Measurements from ENCODE around the gene RBBP8. TPM values are rescaled to one million over a fixed set of nuclear protein-coding genes. Genes with fewer than 3 reads are reported as not detected.

Gene RBBP8
- total RNA-seq, 1 experiment from 2014 or later: 33.3 TPM

DNA sequence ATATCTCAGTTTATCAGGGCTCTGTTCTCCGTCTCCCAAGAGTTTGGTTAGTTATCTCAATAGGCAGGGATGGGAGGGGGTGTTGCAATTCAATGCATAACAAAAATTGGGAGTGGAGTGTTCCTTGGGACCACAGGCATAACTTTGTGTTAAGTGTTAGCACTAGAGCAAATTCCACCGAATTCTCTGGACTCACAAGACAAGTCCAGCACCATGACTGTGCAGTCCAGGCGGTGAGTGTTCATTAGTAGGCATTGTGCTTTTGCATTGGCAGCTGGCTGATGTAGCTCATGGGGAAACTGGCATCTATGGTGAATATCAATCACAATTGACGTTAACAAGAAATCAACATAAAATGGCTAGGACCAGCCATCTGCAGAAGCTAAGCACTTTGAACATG is 123.2 kb downstream of the RBBP8 start (continued):
- TF ChIP-seq, protein P1, sequence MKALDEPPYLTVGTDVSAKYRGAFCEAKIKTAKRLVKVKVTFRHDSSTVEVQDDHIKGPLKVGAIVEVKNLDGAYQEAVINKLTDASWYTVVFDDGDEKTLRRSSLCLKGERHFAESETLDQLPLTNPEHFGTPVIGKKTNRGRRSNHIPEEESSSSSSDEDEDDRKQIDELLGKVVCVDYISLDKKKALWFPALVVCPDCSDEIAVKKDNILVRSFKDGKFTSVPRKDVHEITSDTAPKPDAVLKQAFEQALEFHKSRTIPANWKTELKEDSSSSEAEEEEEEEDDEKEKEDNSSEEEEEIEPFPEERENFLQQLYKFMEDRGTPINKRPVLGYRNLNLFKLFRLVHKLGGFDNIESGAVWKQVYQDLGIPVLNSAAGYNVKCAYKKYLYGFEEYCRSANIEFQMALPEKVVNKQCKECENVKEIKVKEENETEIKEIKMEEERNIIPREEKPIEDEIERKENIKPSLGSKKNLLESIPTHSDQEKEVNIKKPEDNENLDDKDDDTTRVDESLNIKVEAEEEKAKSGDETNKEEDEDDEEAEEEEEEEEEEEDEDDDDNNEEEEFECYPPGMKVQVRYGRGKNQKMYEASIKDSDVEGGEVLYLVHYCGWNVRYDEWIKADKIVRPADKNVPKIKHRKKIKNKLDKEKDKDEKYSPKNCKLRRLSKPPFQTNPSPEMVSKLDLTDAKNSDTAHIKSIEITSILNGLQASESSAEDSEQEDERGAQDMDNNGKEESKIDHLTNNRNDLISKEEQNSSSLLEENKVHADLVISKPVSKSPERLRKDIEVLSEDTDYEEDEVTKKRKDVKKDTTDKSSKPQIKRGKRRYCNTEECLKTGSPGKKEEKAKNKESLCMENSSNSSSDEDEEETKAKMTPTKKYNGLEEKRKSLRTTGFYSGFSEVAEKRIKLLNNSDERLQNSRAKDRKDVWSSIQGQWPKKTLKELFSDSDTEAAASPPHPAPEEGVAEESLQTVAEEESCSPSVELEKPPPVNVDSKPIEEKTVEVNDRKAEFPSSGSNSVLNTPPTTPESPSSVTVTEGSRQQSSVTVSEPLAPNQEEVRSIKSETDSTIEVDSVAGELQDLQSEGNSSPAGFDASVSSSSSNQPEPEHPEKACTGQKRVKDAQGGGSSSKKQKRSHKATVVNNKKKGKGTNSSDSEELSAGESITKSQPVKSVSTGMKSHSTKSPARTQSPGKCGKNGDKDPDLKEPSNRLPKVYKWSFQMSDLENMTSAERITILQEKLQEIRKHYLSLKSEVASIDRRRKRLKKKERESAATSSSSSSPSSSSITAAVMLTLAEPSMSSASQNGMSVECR (CRISPR knock-in tag; IDR thresholded peaks at IDR 0.05; ENCODE audit: borderline replicate concordance): no peak
- TF ChIP-seq, protein P2, sequence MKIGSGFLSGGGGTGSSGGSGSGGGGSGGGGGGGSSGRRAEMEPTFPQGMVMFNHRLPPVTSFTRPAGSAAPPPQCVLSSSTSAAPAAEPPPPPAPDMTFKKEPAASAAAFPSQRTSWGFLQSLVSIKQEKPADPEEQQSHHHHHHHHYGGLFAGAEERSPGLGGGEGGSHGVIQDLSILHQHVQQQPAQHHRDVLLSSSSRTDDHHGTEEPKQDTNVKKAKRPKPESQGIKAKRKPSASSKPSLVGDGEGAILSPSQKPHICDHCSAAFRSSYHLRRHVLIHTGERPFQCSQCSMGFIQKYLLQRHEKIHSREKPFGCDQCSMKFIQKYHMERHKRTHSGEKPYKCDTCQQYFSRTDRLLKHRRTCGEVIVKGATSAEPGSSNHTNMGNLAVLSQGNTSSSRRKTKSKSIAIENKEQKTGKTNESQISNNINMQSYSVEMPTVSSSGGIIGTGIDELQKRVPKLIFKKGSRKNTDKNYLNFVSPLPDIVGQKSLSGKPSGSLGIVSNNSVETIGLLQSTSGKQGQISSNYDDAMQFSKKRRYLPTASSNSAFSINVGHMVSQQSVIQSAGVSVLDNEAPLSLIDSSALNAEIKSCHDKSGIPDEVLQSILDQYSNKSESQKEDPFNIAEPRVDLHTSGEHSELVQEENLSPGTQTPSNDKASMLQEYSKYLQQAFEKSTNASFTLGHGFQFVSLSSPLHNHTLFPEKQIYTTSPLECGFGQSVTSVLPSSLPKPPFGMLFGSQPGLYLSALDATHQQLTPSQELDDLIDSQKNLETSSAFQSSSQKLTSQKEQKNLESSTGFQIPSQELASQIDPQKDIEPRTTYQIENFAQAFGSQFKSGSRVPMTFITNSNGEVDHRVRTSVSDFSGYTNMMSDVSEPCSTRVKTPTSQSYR (CRISPR knock-in tag; IDR thresholded peaks at IDR 0.05): no peak
- TF ChIP-seq ZNF232 (CRISPR knock-in tag; IDR thresholded peaks at IDR 0.05) (no peak), JAZF1 (CRISPR knock-in tag; IDR thresholded peaks at IDR 0.05) (no peak), FOXK1 (CRISPR knock-in tag; IDR thresholded peaks at IDR 0.05) (no peak), HMGA2 (CRISPR knock-in tag; IDR thresholded peaks at IDR 0.05) (no peak), ZNF219 (CRISPR knock-in tag; IDR thresholded peaks at IDR 0.05; ENCODE audit: borderline replicate concordance) (no peak)
- TF ChIP-seq, protein P3, sequence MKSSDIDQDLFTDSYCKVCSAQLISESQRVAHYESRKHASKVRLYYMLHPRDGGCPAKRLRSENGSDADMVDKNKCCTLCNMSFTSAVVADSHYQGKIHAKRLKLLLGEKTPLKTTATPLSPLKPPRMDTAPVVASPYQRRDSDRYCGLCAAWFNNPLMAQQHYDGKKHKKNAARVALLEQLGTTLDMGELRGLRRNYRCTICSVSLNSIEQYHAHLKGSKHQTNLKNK (CRISPR knock-in tag; IDR thresholded peaks at IDR 0.05): no peak
- TF ChIP-seq, protein P4, sequence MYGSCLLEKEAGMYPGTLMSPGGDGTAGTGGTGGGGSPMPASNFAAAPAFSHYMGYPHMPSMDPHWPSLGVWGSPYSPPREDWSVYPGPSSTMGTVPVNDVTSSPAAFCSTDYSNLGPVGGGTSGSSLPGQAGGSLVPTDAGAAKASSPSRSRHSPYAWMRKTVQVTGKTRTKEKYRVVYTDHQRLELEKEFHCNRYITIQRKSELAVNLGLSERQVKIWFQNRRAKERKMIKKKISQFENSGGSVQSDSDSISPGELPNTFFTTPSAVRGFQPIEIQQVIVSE (CRISPR knock-in tag; IDR thresholded peaks at IDR 0.05; ENCODE audit: borderline replicate concordance): no peak
- TF ChIP-seq, protein P5, sequence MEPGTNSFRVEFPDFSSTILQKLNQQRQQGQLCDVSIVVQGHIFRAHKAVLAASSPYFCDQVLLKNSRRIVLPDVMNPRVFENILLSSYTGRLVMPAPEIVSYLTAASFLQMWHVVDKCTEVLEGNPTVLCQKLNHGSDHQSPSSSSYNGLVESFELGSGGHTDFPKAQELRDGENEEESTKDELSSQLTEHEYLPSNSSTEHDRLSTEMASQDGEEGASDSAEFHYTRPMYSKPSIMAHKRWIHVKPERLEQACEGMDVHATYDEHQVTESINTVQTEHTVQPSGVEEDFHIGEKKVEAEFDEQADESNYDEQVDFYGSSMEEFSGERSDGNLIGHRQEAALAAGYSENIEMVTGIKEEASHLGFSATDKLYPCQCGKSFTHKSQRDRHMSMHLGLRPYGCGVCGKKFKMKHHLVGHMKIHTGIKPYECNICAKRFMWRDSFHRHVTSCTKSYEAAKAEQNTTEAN (CRISPR knock-in tag; IDR thresholded peaks at IDR 0.05): no peak

DNA sequence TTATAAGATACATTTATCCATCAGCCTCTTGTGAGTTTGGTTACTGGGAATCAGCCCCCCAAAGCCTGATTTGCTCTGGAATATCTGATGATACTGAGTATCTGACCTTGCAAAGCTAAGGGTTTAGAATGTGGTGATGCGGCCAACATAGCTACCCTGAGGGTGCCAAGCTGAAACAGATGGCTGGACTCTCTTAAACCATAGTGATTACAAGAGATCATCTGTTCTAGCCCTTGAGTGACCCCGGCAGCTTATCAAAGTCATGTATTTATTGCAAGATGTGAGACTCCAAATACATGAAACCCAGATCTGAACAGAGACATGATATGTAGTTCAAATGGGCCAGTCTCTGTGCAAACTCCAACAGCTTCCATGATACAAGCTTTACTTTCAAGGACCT is 124.0 kb downstream of the RBBP8 start:
- ChIA-PET CTCF (interaction anchor here (0.7 kb wide), 1 partner anchor 151 kb away, joined by 3 read pairs; no protein-coding TSS in a partner anchor), POLR2A (no interaction called here)
- Mint-ChIP-seq H3K4me3 (no peak overlapping the region), H3K36me3 (no peaks in the 10 kb centered on the region), H3K27ac (no peak overlapping the region), H3K4me1 (peaks cover 8% of the 10 kb centered on the region), H3K9me3 (no peaks in the 10 kb centered on the region), H3K27me3 (ENCODE audit: low read depth) (no peaks in the 10 kb centered on the region; the same call in 1 of the 2 replicates)
- no peak for ATAC-seq
- no peak for DNase-seq (ENCODE audit: low spot score)
- no peak for TF ChIP-seq GRHL2 (CRISPR knock-in tag; IDR thresholded peaks at IDR 0.05; ENCODE audit: insufficient replicate concordance, severe bottlenecking)
- no peak for TF ChIP-seq SMAD4 (CRISPR knock-in tag; IDR thresholded peaks at IDR 0.05)
- TF ChIP-seq, protein P6, sequence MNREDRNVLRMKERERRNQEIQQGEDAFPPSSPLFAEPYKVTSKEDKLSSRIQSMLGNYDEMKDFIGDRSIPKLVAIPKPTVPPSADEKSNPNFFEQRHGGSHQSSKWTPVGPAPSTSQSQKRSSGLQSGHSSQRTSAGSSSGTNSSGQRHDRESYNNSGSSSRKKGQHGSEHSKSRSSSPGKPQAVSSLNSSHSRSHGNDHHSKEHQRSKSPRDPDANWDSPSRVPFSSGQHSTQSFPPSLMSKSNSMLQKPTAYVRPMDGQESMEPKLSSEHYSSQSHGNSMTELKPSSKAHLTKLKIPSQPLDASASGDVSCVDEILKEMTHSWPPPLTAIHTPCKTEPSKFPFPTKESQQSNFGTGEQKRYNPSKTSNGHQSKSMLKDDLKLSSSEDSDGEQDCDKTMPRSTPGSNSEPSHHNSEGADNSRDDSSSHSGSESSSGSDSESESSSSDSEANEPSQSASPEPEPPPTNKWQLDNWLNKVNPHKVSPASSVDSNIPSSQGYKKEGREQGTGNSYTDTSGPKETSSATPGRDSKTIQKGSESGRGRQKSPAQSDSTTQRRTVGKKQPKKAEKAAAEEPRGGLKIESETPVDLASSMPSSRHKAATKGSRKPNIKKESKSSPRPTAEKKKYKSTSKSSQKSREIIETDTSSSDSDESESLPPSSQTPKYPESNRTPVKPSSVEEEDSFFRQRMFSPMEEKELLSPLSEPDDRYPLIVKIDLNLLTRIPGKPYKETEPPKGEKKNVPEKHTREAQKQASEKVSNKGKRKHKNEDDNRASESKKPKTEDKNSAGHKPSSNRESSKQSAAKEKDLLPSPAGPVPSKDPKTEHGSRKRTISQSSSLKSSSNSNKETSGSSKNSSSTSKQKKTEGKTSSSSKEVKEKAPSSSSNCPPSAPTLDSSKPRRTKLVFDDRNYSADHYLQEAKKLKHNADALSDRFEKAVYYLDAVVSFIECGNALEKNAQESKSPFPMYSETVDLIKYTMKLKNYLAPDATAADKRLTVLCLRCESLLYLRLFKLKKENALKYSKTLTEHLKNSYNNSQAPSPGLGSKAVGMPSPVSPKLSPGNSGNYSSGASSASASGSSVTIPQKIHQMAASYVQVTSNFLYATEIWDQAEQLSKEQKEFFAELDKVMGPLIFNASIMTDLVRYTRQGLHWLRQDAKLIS (CRISPR knock-in tag; IDR thresholded peaks at IDR 0.05; ENCODE audit: borderline replicate concordance): no peak
